ENCODE data around the gene GALNT2. TPM values are rescaled to one million over a fixed set of nuclear protein-coding genes. Genes with fewer than 3 reads are reported as not detected.

Gene GALNT2
- total and polyA plus RNA-seq, 9 of the 15 experiments (the other 6 are each of a cell fraction or from before 2014, with no cell fraction given): 1.6 to 106 (median 51.9) TPM

- TF ChIP-seq CREB3 (tag; conservative IDR thresholded peaks at IDR 0.05; ENCODE audit: low read depth) (peak; percentile 89), FOS (IDR thresholded peaks at IDR 0.05; ENCODE audit: extremely low read depth, insufficient read length) (peak; percentile 38), MAZ (CRISPR knock-in tag; conservative IDR thresholded peaks at IDR 0.05 in 1 of 2, IDR thresholded peaks at IDR 0.05 in 1 of 2) (peak in 1 of 2 experiments; percentile 78; a peak in 1 of 4 replicates), HEY1 (CRISPR knock-in tag; IDR thresholded peaks at IDR 0.05; ENCODE audit: borderline replicate concordance) (no peak), PHF8 (IDR thresholded peaks at IDR 0.05; ENCODE audit: borderline replicate concordance, low read length) (no peak), PRMT5 (CRISPR knock-in tag; IDR thresholded peaks at IDR 0.05) (no peak), NR2C2 (CRISPR knock-in tag; IDR thresholded peaks at IDR 0.05) (no peak), NR2C2 (tag; IDR thresholded peaks at IDR 0.05) (peak; percentile 75), ZNF586 (CRISPR knock-in tag; conservative IDR thresholded peaks at IDR 0.05) (no peak), MYC (IDR thresholded peaks at IDR 0.05; ENCODE audit: low read depth, low read length) (peak; percentile 83), MYC (CRISPR knock-in tag; IDR thresholded peaks at IDR 0.05; ENCODE audit: borderline replicate concordance, low read depth) (peak; percentile 74; the same call in 1 of the 2 replicates), HMG20A (CRISPR knock-in tag; conservative IDR thresholded peaks at IDR 0.05) (no peak), ADNP (tag; IDR thresholded peaks at IDR 0.05) (no peak), ID3 (CRISPR knock-in tag; IDR thresholded peaks at IDR 0.05) (no peak), ID3 (tag; IDR thresholded peaks at IDR 0.05) (peak; percentile 72), HMBOX1 (IDR thresholded peaks at IDR 0.05) (no peak), BCLAF1 (IDR thresholded peaks at IDR 0.05; ENCODE audit: borderline replicate concordance in 1 of 2, control insufficient read depth in 1 of 2, low read depth in 2 of 2, low read length in 1 of 2) (no peak), ZNF655 (CRISPR knock-in tag; IDR thresholded peaks at IDR 0.05) (no peak), ZNF76 (CRISPR knock-in tag; IDR thresholded peaks at IDR 0.05; ENCODE audit: borderline replicate concordance) (peak; percentile 90), C11orf30 (IDR thresholded peaks at IDR 0.05; ENCODE audit: low read depth) (no peak), RNF2 (IDR thresholded peaks at IDR 0.05) (no peak)
Measured at GRCh38 chr1:230160957-230161771, 94.1 kb downstream of the GALNT2 start (continued).

Measured in K562 (cell line).